ENCODE measurements around the gene FAR2. TPM values are rescaled to one million over a fixed set of nuclear protein-coding genes. Genes with fewer than 3 reads are reported as not detected.

The FAR2 gene
- total RNA-seq, 1 donor from 2014 or later: 37.1 TPM

DNA sequence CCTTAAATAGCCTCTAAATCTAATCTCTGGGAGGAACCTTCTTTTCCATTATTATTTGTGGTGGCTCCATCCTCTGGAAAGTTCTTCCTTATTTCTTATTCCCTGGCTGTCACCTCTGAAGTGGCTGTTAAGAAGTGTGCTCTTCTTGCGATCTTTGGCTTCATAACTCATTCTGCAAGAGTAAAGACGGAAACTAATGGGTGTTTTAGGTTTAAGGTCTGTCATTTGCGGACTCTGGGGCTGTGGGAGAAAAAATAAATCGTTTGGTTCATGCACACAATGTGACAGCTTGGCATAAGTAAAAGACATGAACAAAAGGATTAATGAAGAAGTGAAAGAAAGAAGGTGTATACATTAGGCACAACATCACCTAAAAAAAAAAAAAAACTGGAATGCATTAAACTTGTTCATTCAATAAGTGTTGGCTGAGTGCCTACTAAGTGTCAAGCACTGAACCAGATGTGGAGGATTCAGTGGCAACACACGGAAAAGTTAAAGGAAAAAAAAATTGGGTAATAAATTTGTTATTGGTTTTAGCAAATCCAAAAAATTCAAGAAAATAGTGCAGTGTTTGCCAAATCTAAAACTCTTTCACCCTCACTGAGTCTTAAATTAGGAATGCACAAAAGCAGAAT is 132.4 kb downstream of the FAR2 start:
- Mint-ChIP-seq H3K9me3 (ENCODE audit: unreplicated experiment) (peaks cover 4% of the 10 kb centered on the region), H3K4me1 (ENCODE audit: unreplicated experiment) (peaks cover 58% of the 10 kb centered on the region), H3K36me3 (ENCODE audit: unreplicated experiment) (peaks cover 17% of the 10 kb centered on the region), H3K4me3 (ENCODE audit: unreplicated experiment) (no peak overlapping the region), H3K27me3 (ENCODE audit: unreplicated experiment) (no peaks in the 10 kb centered on the region), H3K27ac (ENCODE audit: unreplicated experiment) (no peak overlapping the region)
- no peak for DNase-seq (ENCODE audit: extremely low spot score, unreplicated experiment)
- TF ChIP-seq CTCF (IDR thresholded peaks at IDR 0.05): no peak

- peaks cover 62% of the 10 kb centered on the region for H3K4me1 Mint-ChIP-seq (ENCODE audit: unreplicated experiment)
- H3K9me3 Mint-ChIP-seq (ENCODE audit: unreplicated experiment): peaks cover 4% of the 10 kb centered on the region
- DNase-seq (ENCODE audit: extremely low spot score, unreplicated experiment): no peak
- peaks cover 17% of the 10 kb centered on the region for H3K36me3 Mint-ChIP-seq (ENCODE audit: unreplicated experiment)
- no peaks in the 10 kb centered on the region for H3K27me3 Mint-ChIP-seq (ENCODE audit: unreplicated experiment)
- H3K27ac Mint-ChIP-seq (ENCODE audit: unreplicated experiment): peak overlapping the region; percentile 78
- no peak for TF ChIP-seq CTCF (IDR thresholded peaks at IDR 0.05)
- H3K4me3 Mint-ChIP-seq (ENCODE audit: unreplicated experiment): no peak overlapping the region
Measured at GRCh38 chr12:29282031-29282816, 133.1 kb downstream of the FAR2 start.

DNA sequence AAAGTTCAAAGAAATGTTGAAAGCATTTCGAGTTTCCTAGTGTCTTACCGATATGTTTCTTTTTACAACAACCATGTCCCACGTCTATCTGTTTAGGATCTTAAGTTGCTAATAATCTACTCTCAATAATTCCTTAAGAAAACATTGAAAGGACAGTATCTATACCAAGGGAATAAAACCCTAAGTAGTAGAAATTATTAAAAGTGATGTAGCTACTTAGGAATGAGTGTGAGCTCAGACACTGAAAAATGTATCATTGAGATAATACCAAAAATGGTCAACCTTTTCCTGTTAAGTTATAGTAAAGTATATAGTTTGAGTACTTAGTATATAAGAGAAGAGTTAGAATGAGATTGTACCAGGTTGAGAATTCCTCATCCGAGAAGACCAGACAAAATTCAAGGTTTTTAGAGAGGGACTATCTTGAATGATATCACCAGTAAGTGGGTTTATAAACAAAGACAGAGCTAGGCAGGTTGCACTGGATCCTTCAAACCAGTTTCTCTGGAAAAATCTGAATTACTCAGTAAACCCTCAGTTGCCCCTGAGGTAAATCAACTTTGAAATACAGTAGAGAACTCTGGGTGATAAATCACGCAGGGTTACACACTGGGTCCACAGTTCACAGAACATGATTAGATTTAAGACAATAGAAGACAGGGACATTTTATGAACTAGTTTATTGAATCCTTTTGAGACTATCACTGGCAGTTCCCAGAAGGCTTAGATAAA is 135.1 kb downstream of the FAR2 start:
- Mint-ChIP-seq H3K27ac (ENCODE audit: unreplicated experiment) (peak overlapping the region; percentile 71), H3K4me1 (ENCODE audit: unreplicated experiment) (peaks cover 66% of the 10 kb centered on the region), H3K27me3 (ENCODE audit: unreplicated experiment) (no peaks in the 10 kb centered on the region), H3K4me3 (ENCODE audit: unreplicated experiment) (no peak overlapping the region), H3K36me3 (ENCODE audit: unreplicated experiment) (peaks cover 23% of the 10 kb centered on the region), H3K9me3 (ENCODE audit: unreplicated experiment) (peaks cover 10% of the 10 kb centered on the region)
- no peak for DNase-seq (ENCODE audit: extremely low spot score, unreplicated experiment)
- TF ChIP-seq CTCF (IDR thresholded peaks at IDR 0.05): no peak

DNA sequence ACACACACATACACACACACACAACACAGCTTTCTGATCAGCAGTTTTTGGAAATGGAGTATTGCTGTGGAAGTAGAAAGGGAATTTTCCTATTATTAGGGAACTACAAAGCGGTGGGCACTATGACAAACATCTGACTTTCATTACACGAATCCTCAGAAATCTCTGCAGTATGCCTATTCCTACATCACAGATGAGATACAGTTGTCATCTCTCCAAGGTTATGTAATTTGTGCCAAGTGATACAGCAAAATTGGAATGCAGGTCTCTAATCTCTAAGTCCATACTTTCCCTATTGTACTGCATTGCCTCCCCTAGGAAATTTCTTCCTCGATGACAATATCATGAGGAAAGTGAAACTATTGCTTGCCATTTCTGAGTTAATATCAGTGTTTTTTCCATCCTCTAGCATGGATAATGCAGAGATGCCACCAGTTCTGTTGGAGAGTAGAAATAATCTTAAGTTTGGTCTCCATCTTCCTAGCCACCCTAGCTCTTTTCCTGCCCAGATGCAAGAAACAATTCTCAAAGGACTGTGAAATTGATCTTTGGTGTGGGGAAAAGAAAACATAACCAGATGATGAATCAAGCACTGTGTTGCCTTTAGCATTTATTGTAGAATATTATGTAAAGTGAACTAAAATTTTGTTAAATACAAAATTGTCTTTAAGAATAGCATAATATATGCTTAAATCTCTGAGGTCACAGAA is 137.2 kb downstream of the FAR2 start:
- peak overlapping the region; percentile 14 for H3K4me3 Mint-ChIP-seq (ENCODE audit: unreplicated experiment)
- H3K27ac Mint-ChIP-seq (ENCODE audit: unreplicated experiment): peak overlapping the region; percentile 40
- H3K4me1 Mint-ChIP-seq (ENCODE audit: unreplicated experiment): peaks cover 62% of the 10 kb centered on the region

More for the DNA sequence above, 137.2 kb downstream of the FAR2 start:
- peaks cover 16% of the 10 kb centered on the region for H3K9me3 Mint-ChIP-seq (ENCODE audit: unreplicated experiment)
- DNase-seq (ENCODE audit: extremely low spot score, unreplicated experiment): no peak
- H3K27me3 Mint-ChIP-seq (ENCODE audit: unreplicated experiment): no peaks in the 10 kb centered on the region
- TF ChIP-seq CTCF (IDR thresholded peaks at IDR 0.05): no peak
- peaks cover 23% of the 10 kb centered on the region for H3K36me3 Mint-ChIP-seq (ENCODE audit: unreplicated experiment)
